Germinal center (tissue), 1 donor: ENCODE measurements around the gene SYVN1.
"Not testable (repeated sequence)": the region's sequence is repeated elsewhere in the genome, so short reads cannot be mapped to it uniquely, and the experiment has no call there.

ENCODE experiments used
- DNase-seq: peaks from one replicate; pipeline ENCODE4 v3.0.0; 2012; ENCODE audit warnings: mixed read lengths, low spot score

The SYVN1 gene

GRCh38 chr11:65151331-65151899, 17.1 kb upstream of the SYVN1 start:
- DNase-seq: no peak

- no peak for DNase-seq
These were observed 16.4 kb upstream of the SYVN1 start for GRCh38 chr11:65150509-65151299.

GRCh38 chr11:65150131-65150508, 15.8 kb upstream of the SYVN1 start:
- not testable (repeated sequence) for DNase-seq

GRCh38 chr11:65148657-65149056, 14.3 kb upstream of the SYVN1 start:
- no peak for DNase-seq

- DNase-seq: no peak
These were observed 13.2 kb upstream of the SYVN1 start for GRCh38 chr11:65147352-65148075.

- DNase-seq: no peak
These were observed 7.7 kb upstream of the SYVN1 start for GRCh38 chr11:65141896-65142494.

GRCh38 chr11:65136515-65137096, 2.3 kb upstream of the SYVN1 start:
- DNase-seq: no peak

GRCh38 chr11:65135633-65136145, 1.4 kb upstream of the SYVN1 start:
- no peak for DNase-seq

- DNase-seq: peak; percentile 96
These were observed 773 bp upstream of the SYVN1 start for GRCh38 chr11:65134952-65135632.

GRCh38 chr11:65133724-65134123, 595 bp downstream of the SYVN1 start:
- DNase-seq: no peak

GRCh38 chr11:65132988-65133700, 1.2 kb downstream of the SYVN1 start:
- peak; percentile 84 for DNase-seq

GRCh38 chr11:65132238-65132987, 1.9 kb downstream of the SYVN1 start:
- peak; percentile 84 for DNase-seq

GRCh38 chr11:65131895-65132237, 2.5 kb downstream of the SYVN1 start:
- DNase-seq: no peak

GRCh38 chr11:65131417-65131776, 2.9 kb downstream of the SYVN1 start:
- no peak for DNase-seq

- no peak for DNase-seq
These were observed 3.5 kb downstream of the SYVN1 start for GRCh38 chr11:65130631-65131416.

GRCh38 chr11:65129649-65130441, 4.5 kb downstream of the SYVN1 start:
- no peak for DNase-seq

GRCh38 chr11:65128182-65129145, 5.9 kb downstream of the SYVN1 start:
- no peak for DNase-seq
